ENCODE results near the gene ATF7IP2.
A peak's percentile ranks its signal among the peaks of the same experiment; 100 is the strongest.
"Not testable (repeated sequence)": the region's sequence is repeated elsewhere in the genome, so short reads cannot be mapped to it uniquely, and the experiment has no call there.

The ATF7IP2 gene

GRCh38 chr16:10465821-10466220 is 80.0 kb downstream of the ATF7IP2 start:
- no peak for DNase-seq

DNA sequence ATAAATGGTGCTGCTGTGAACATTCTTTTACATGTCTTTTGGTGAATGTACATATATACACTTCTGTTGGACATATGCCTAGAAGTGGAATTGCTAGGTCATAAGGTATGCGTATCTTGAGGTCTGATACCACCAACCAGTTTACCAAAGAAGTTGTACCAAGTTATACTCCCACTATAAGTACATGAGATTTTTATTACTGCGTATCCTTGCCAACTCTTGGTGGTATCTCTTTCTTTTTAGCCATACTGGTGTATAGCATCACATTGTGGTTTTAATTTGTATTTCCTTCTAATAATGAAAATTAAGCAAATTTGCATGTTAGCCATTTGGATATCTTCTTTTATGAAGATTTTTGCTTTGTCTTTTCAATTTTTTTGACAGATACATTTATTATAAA is 80.5 kb downstream of the ATF7IP2 start:
- DNase-seq = no peak

GRCh38 chr16:10466861-10467260 is 81.0 kb downstream of the ATF7IP2 start:
- no peak for DNase-seq

DNA sequence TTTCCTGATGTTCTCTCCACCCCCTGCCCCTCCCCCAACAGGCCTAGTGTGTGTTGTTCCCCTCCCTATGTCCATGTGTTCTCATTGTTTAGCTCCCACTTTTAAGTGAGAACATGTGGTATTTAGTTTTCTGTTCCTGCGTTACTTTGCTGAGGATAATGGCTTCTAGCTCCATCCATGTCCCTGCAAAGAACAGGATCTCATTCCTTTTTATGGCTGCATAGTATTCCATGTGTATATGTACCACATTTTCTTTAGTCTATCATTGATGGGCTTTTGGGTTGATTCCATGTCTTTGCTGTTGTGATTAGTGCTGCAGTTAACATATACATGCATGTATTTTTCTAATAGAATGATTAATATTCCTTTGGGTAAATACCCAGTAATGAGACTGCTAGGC is 90.8 kb downstream of the ATF7IP2 start:
- not testable (repeated sequence) for DNase-seq

- no peak for DNase-seq
Measured at GRCh38 chr16:10480151-10480550, 94.3 kb downstream of the ATF7IP2 start.

DNA sequence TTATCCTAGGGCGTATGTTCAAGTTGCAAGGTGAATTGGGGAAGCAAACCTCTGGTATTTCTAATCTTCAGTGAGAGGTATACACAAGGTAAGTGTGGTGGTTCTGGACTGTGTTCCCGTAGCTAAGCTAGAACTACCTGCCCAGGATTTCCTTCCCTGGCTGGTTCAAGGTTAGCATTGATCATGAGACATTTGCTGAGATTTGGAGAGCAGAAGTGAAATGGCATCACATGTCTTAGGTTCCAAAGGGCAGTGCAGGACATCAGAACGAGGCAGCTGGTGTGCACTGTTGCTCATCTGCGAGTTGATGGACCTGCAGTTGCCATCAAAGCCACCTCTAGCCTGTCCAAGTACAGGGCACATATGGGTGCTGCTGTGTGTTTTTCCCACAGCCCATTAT is 99.3 kb downstream of the ATF7IP2 start:
- no peak for DNase-seq

GRCh38 chr16:10485698-10486382 is 100.0 kb downstream of the ATF7IP2 start:
- DNase-seq = no peak

DNA sequence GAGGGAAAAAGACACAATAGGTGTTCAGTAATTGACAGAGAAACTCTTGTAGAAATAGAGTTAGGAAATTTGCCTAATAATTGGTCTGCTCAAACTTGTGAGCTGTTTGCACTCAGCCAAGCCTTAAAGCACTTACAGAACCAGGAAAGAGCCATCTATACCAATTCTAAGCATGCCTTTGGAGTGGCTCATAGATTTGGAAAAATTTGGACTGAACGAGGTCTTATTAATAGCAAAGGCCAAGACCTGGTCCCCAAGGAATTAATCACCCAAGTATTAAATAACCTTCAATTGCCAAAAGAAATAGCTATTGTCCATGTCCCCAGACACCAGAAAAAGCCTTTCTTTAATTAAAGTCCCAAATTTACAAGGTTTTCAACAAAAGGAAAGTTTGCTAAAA is 104.3 kb downstream of the ATF7IP2 start:
- DNase-seq = no peak

DNA sequence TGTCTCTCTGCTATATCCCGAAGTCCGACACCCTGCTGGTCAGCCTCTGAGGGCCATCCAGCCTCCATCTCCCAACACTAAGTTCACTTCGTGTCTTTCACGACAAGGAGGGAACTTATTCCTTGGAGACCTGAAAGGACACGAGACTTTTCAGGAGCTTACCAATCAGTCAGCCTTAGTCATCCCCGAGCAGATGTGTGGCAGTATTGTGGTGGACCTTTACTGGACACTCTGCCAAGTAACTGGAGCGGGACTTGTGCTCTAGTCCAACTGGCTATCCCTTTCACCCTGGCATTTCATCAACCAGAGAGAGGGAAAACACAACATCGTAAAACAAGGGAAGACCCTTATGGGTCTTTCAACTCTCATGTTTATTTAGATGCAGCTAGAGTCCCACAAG is 107.4 kb downstream of the ATF7IP2 start:
- DNase-seq = no peak

- DNase-seq = no peak
Measured at GRCh38 chr16:10494343-10495030, 108.6 kb downstream of the ATF7IP2 start.

DNA sequence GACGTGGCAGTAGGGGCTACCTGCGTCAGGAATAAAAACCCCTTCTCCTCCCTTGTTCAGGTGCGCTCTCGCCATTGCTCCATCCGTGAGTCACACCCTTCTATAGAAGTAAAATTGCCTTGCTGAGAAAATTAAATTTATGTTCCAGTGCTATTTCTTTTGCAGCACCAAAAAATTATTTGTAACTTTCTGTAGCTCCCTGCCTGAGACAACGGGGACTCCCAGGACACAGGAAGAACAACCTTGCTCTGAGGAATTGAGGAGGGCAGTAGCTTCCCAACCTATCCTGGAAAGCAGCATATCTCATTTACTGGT is 109.1 kb downstream of the ATF7IP2 start:
- no peak for DNase-seq

DNA sequence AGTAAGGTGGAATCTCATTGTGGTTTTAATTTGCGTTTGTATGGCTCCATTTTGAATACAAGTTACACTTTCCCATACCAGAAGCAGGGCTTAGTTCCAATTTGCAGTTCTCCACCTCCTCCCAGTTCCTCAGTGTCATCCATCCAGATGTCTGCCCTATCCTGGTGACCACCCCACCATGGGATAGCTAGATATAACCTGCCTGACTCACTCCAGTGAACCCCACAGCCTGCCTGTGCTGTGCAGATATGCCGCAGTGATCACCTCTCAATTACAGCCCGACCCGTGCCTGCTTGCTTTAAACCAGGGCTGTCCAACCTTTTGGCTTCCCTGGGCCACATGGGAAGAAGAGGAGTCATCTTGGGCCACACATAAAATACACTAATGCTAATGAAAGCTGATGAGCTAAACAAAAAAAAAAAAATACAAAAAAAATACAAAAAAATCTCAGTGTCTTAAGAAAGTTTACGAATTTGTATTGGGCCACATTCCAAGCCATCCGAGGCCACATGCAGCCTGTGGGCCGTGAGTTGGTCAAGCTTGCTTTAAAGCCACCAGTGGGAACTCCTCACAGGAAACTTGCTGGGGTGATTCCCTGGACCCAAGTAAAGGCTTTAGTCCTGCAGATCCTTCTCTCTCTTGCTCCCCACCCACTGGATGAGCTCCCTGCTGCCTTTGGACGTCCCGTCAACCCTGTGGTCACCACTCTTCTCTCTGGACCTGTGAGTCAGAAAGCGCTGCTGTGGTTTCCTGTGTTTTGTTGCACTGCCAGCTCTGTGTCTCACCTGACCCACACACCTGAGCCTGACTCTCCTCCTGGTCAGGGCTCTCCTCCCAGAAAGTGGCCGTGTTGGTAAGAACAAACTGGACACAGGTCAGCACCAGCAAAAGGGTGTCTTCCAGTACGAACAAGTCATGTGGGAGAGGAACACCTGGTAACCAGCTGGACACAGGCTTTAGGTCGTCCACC is 111.6 kb downstream of the ATF7IP2 start:
- DNase-seq = no peak

GRCh38 chr16:10500582-10500981 is 114.7 kb downstream of the ATF7IP2 start:
- no peak for DNase-seq

GRCh38 chr16:10501016-10501607 is 115.3 kb downstream of the ATF7IP2 start:
- no peak for DNase-seq

DNA sequence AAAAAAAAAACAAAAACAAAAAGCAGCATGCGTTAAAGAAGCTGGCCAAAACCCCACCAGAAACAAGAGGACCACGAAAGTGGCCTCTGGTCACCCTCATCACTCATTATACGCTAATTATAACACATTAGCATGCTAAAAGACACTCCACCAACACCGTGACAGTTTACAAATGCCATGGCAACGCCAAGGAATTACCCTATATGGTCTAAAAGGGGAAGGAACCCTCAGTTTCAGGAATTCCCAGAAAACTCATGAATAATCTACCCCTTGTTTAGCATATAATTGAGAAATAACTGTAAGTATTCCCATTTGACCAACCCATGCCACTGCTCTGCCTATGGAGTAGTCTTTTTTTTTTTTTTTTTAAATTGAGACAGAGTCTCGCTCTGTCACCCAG is 116.9 kb downstream of the ATF7IP2 start:
- DNase-seq = no peak

- no peak for DNase-seq
Measured at GRCh38 chr16:10504404-10504885, 118.6 kb downstream of the ATF7IP2 start.

GRCh38 chr16:10505286-10505685 is 119.4 kb downstream of the ATF7IP2 start:
- DNase-seq = not testable (repeated sequence)

- DNase-seq = peak; percentile 50
Measured at GRCh38 chr16:10509534-10510025, 123.7 kb downstream of the ATF7IP2 start.

GRCh38 chr16:10510279-10510678 is 124.4 kb downstream of the ATF7IP2 start:
- DNase-seq = no peak

DNA sequence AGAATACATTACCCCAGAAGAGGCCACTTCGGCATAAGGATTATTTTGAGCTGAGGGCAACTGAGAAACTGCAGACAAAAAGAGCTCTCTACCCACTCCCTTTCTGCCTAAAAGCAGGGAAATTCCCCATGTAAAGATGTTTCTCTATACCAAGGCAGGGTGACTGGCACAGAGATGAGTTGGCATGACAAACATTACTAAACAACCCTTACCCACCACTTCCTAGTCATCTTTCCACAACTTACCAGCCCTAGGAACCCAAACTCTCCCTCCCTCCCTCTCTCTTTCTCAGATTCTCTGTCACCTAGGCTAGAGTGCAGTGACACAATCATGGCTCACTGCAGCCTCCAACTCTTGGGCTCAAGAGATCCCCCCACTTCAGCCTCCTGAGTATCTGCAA is 126.0 kb downstream of the ATF7IP2 start:
- no peak for DNase-seq

GRCh38 chr16:10514369-10515055 is 128.7 kb downstream of the ATF7IP2 start:
- DNase-seq = peak; percentile 19

DNA sequence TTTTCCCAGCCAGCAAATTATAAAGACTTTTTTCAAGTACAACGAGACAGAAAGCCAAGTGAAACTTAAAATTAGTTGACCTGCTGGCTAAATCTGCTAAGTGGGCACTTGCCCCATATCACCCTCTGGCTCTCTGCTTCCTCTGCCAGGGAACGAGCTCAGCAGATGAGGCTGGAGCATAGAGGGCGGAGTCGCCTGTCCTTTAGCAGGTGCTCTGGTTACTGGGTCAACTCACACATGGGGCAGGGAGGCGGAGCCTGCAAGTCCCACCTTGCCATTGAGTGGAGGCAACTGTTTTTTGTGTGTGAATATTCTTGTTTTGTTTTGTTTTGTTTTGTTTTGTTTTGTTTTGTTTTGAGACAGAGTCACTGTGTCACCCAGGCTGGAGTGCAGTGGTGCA is 132.0 kb downstream of the ATF7IP2 start:
- DNase-seq = no peak

Data from T-helper 9 cell (primary cell).